ENCODE data around the gene CEP290.

CEP290 gene

GRCh38 chr12:88141774-88142609, at the start of gene CEP290, which contains the start of gene TMTC3:
Gene CEP290 (minus strand): TSS chr12:88142088. CDS start chr12:88141307, 781 bp downstream.
Gene TMTC3 (plus strand): TSS chr12:88142307. CDS start chr12:88148316, 6,009 bp downstream.
- peak; percentile 97 for DNase-seq

- no peak for DNase-seq
Measured at GRCh38 chr12:88188180-88188579, 46.3 kb upstream of the CEP290 start.

- no peak for DNase-seq
Measured at GRCh38 chr12:88187571-88187970, 45.7 kb upstream of the CEP290 start.

GRCh38 chr12:88185988-88186387, 44.1 kb upstream of the CEP290 start:
- DNase-seq, result no peak

GRCh38 chr12:88185279-88185678, 43.4 kb upstream of the CEP290 start:
- DNase-seq, result no peak

- no peak for DNase-seq
Measured at GRCh38 chr12:88184196-88184595, 42.3 kb upstream of the CEP290 start.

GRCh38 chr12:88182416-88182815, 40.5 kb upstream of the CEP290 start:
- no peak for DNase-seq

- no peak for DNase-seq
Measured at GRCh38 chr12:88181881-88182280, 40.0 kb upstream of the CEP290 start.

- no peak for DNase-seq
Measured at GRCh38 chr12:88179436-88180014, 37.6 kb upstream of the CEP290 start.

GRCh38 chr12:88175544-88175943, 33.7 kb upstream of the CEP290 start:
- DNase-seq, result no peak

- no peak for DNase-seq
Measured at GRCh38 chr12:88172844-88173407, 31.0 kb upstream of the CEP290 start.

GRCh38 chr12:88167384-88167783, 25.5 kb upstream of the CEP290 start:
- no peak for DNase-seq

- no peak for DNase-seq
Measured at GRCh38 chr12:88166179-88166578, 24.3 kb upstream of the CEP290 start.

- DNase-seq, result no peak
Measured at GRCh38 chr12:88163371-88163770, 21.5 kb upstream of the CEP290 start.

- DNase-seq, result no peak
Measured at GRCh38 chr12:88156075-88156654, 14.3 kb upstream of the CEP290 start.

- DNase-seq, result no peak
Measured at GRCh38 chr12:88153959-88154358, 12.1 kb upstream of the CEP290 start.

- no peak for DNase-seq
Measured at GRCh38 chr12:88150063-88150462, 8.2 kb upstream of the CEP290 start.

- no peak for DNase-seq
Measured at GRCh38 chr12:88145567-88146505, 3.9 kb upstream of the CEP290 start.

GRCh38 chr12:88144546-88145468, 2.9 kb upstream of the CEP290 start:
- DNase-seq, result no peak

- no peak for DNase-seq
Measured at GRCh38 chr12:88144037-88144436, 2.1 kb upstream of the CEP290 start.

GRCh38 chr12:88142610-88142991, 713 bp upstream of the CEP290 start:
- peak; percentile 9 for DNase-seq

GRCh38 chr12:88141425-88141773, 489 bp downstream of the CEP290 start:
- no peak for DNase-seq

All from CD4-positive, alpha-beta T cell treated with Interleukin-21 for 1 hour (primary cell).